Effector memory CD8-positive, alpha-beta T cell (primary cell): ENCODE data around the gene PPP1R3A.

Source experiments
- ATAC-seq: fragments of 150-1000 bp; cut with Tn5 transposase; replicated peaks from 2 replicates; pipeline ENCODE4 v1.10.0; 2021; ENCODE audit warnings: mild to moderate bottlenecking, moderate library complexity
- DNase-seq, 3 experiments: peaks; one replicate each; pipeline ENCODE4 v3.0.0; 2021
- H3K27ac Mint-ChIP-seq, 2 donors: one replicate each; pipeline ENCODE4 v1.8.0; 2022; ENCODE audit warnings: mild to moderate bottlenecking in 2 of 2, mixed read lengths in 2 of 2, moderate library complexity in 2 of 2
- H3K27me3 Mint-ChIP-seq, 2 donors: one replicate each; pipeline ENCODE4 v1.8.0; 2022; ENCODE audit warnings: mixed read lengths in 2 of 2
- H3K36me3 Mint-ChIP-seq: one replicate; pipeline ENCODE4 v1.8.0; 2022; ENCODE audit warnings: mild to moderate bottlenecking, moderate library complexity, mixed read lengths; ENCODE audit not compliant: insufficient read depth
- H3K4me1 Mint-ChIP-seq, 2 donors: one replicate each; pipeline ENCODE4 v1.8.0; 2022; ENCODE audit warnings: low read depth in 2 of 2, mixed read lengths in 2 of 2
- H3K4me3 Mint-ChIP-seq, 2 donors: one replicate each; pipeline ENCODE4 v1.8.0; 2022; ENCODE audit warnings: mild to moderate bottlenecking in 2 of 2, mixed read lengths in 2 of 2, moderate library complexity in 2 of 2
- H3K9me3 Mint-ChIP-seq, 2 donors: one replicate each; pipeline ENCODE4 v1.8.0; 2022; ENCODE audit warnings: mixed read lengths in 2 of 2

The PPP1R3A gene

GRCh38 chr7:113915956-113916355 lies 2.9 kb downstream of the PPP1R3A start:
- no peaks in the 10 kb centered on the region for H3K27me3 Mint-ChIP-seq
- DNase-seq (no peak), ATAC-seq (no peak)
- no peaks in the 10 kb centered on the region for H3K36me3 Mint-ChIP-seq
- no peak overlapping the region for H3K4me3 Mint-ChIP-seq
- no peaks in the 10 kb centered on the region for H3K4me1 Mint-ChIP-seq
- H3K27ac Mint-ChIP-seq, result no peak overlapping the region
- peaks cover 0 to 2% of the 10 kb centered on the region in 2 donors for H3K9me3 Mint-ChIP-seq

- H3K27ac Mint-ChIP-seq, result no peak overlapping the region
- H3K4me3 Mint-ChIP-seq, result no peak overlapping the region
- DNase-seq (no peak), ATAC-seq (no peak)
- H3K9me3 Mint-ChIP-seq, result no peaks in the 10 kb centered on the region
- no peaks in the 10 kb centered on the region for H3K36me3 Mint-ChIP-seq
- no peaks in the 10 kb centered on the region for H3K27me3 Mint-ChIP-seq
- H3K4me1 Mint-ChIP-seq, result no peaks in the 10 kb centered on the region
These were observed 5.9 kb downstream of the PPP1R3A start for GRCh38 chr7:113912876-113913275.

- DNase-seq (no peak), ATAC-seq (no peak)
- Mint-ChIP-seq H3K4me1 (no peaks in the 10 kb centered on the region), H3K27me3 (no peaks in the 10 kb centered on the region), H3K9me3 (no peaks in the 10 kb centered on the region), H3K36me3 (no peaks in the 10 kb centered on the region), H3K27ac (no peak overlapping the region), H3K4me3 (no peak overlapping the region)
These were observed 11.2 kb downstream of the PPP1R3A start for GRCh38 chr7:113907617-113908016.

- Mint-ChIP-seq H3K4me1 (no peaks in the 10 kb centered on the region), H3K27me3 (no peaks in the 10 kb centered on the region), H3K9me3 (no peaks in the 10 kb centered on the region), H3K27ac (no peak overlapping the region), H3K36me3 (no peaks in the 10 kb centered on the region), H3K4me3 (no peak overlapping the region)
- DNase-seq (no peak), ATAC-seq (no peak)
These were observed 14.3 kb downstream of the PPP1R3A start for GRCh38 chr7:113904521-113904920.

- H3K9me3 Mint-ChIP-seq, result peaks cover 0 to 14% of the 10 kb centered on the region in 2 donors
- DNase-seq (no peak), ATAC-seq (no peak)
- no peak overlapping the region for H3K27ac Mint-ChIP-seq
- H3K4me1 Mint-ChIP-seq, result no peaks in the 10 kb centered on the region
- no peaks in the 10 kb centered on the region for H3K27me3 Mint-ChIP-seq
- H3K36me3 Mint-ChIP-seq, result no peaks in the 10 kb centered on the region
- H3K4me3 Mint-ChIP-seq, result no peak overlapping the region
These were observed 26.0 kb downstream of the PPP1R3A start for GRCh38 chr7:113892818-113893217.

- ATAC-seq (no peak), DNase-seq (no peak)
- no peak overlapping the region for H3K4me3 Mint-ChIP-seq
- H3K4me1 Mint-ChIP-seq, result no peaks in the 10 kb centered on the region
- H3K27ac Mint-ChIP-seq, result no peak overlapping the region
- peaks cover 0 to 15% of the 10 kb centered on the region in 2 donors for H3K9me3 Mint-ChIP-seq
- no peaks in the 10 kb centered on the region for H3K27me3 Mint-ChIP-seq
- H3K36me3 Mint-ChIP-seq, result no peaks in the 10 kb centered on the region
These were observed 27.0 kb downstream of the PPP1R3A start for GRCh38 chr7:113891828-113892227.

GRCh38 chr7:113891031-113891350 lies 27.8 kb downstream of the PPP1R3A start:
- no peaks in the 10 kb centered on the region for H3K4me1 Mint-ChIP-seq
- H3K9me3 Mint-ChIP-seq, result peaks cover 0 to 15% of the 10 kb centered on the region in 2 donors
- H3K36me3 Mint-ChIP-seq, result no peaks in the 10 kb centered on the region
- ATAC-seq (no peak), DNase-seq (no peak)
- no peaks in the 10 kb centered on the region for H3K27me3 Mint-ChIP-seq
- H3K4me3 Mint-ChIP-seq, result no peak overlapping the region
- no peak overlapping the region for H3K27ac Mint-ChIP-seq

- ATAC-seq (no peak), DNase-seq (no peak)
- Mint-ChIP-seq H3K27me3 (no peaks in the 10 kb centered on the region), H3K4me1 (no peaks in the 10 kb centered on the region), H3K27ac (no peak overlapping the region), H3K36me3 (no peaks in the 10 kb centered on the region), H3K4me3 (no peak overlapping the region), H3K9me3 (peaks cover 0 to 15% of the 10 kb centered on the region in 2 donors)
These were observed 28.3 kb downstream of the PPP1R3A start for GRCh38 chr7:113890331-113891030.

- no peak overlapping the region for H3K27ac Mint-ChIP-seq
- H3K9me3 Mint-ChIP-seq, result peaks cover 5 to 15% of the 10 kb centered on the region in 2 donors
- H3K27me3 Mint-ChIP-seq, result no peaks in the 10 kb centered on the region
- DNase-seq (no peak), ATAC-seq (no peak)
- no peaks in the 10 kb centered on the region for H3K36me3 Mint-ChIP-seq
- no peak overlapping the region for H3K4me3 Mint-ChIP-seq
- H3K4me1 Mint-ChIP-seq, result no peaks in the 10 kb centered on the region
These were observed 35.7 kb downstream of the PPP1R3A start for GRCh38 chr7:113883096-113883495.

GRCh38 chr7:113880559-113880958 lies 38.2 kb downstream of the PPP1R3A start:
- Mint-ChIP-seq H3K27ac (no peak overlapping the region), H3K9me3 (peaks cover 5 to 10% of the 10 kb centered on the region in 2 donors), H3K36me3 (no peaks in the 10 kb centered on the region), H3K27me3 (no peaks in the 10 kb centered on the region), H3K4me1 (no peaks in the 10 kb centered on the region), H3K4me3 (no peak overlapping the region)
- ATAC-seq (no peak), DNase-seq (no peak)

GRCh38 chr7:113878394-113878992 lies 40.3 kb downstream of the PPP1R3A start:
- Mint-ChIP-seq H3K36me3 (no peaks in the 10 kb centered on the region), H3K9me3 (peaks cover 8 to 15% of the 10 kb centered on the region in 2 donors), H3K27ac (no peak overlapping the region), H3K27me3 (no peaks in the 10 kb centered on the region), H3K4me1 (no peaks in the 10 kb centered on the region), H3K4me3 (no peak overlapping the region)
- DNase-seq (no peak), ATAC-seq (no peak)

- no peaks in the 10 kb centered on the region for H3K27me3 Mint-ChIP-seq
- H3K27ac Mint-ChIP-seq, result no peak overlapping the region
- H3K36me3 Mint-ChIP-seq, result no peaks in the 10 kb centered on the region
- no peak for ATAC-seq
- H3K9me3 Mint-ChIP-seq, result peaks cover 6 to 18% of the 10 kb centered on the region in 2 donors
- DNase-seq, result no peak
- no peak overlapping the region for H3K4me3 Mint-ChIP-seq
- no peaks in the 10 kb centered on the region for H3K4me1 Mint-ChIP-seq
These were observed 43.6 kb downstream of the PPP1R3A start for GRCh38 chr7:113875224-113875623.

- H3K36me3 Mint-ChIP-seq, result no peaks in the 10 kb centered on the region
- no peak overlapping the region for H3K27ac Mint-ChIP-seq
- no peak overlapping the region for H3K4me3 Mint-ChIP-seq
- ATAC-seq (no peak), DNase-seq (no peak)
- H3K9me3 Mint-ChIP-seq, result peaks cover 4 to 11% of the 10 kb centered on the region in 2 donors
- no peaks in the 10 kb centered on the region for H3K27me3 Mint-ChIP-seq
- no peaks in the 10 kb centered on the region for H3K4me1 Mint-ChIP-seq
These were observed 45.2 kb downstream of the PPP1R3A start for GRCh38 chr7:113873554-113874151.

GRCh38 chr7:113872981-113873380 lies 45.8 kb downstream of the PPP1R3A start:
- H3K4me3 Mint-ChIP-seq, result no peak overlapping the region
- ATAC-seq (no peak), DNase-seq (no peak)
- peaks cover 4 to 7% of the 10 kb centered on the region in 2 donors for H3K9me3 Mint-ChIP-seq
- H3K36me3 Mint-ChIP-seq, result no peaks in the 10 kb centered on the region
- no peaks in the 10 kb centered on the region for H3K27me3 Mint-ChIP-seq
- no peaks in the 10 kb centered on the region for H3K4me1 Mint-ChIP-seq
- H3K27ac Mint-ChIP-seq, result no peak overlapping the region
